Measurements from ENCODE around the gene MARF1.

GRCh38 chr16:15686287-15686686, 43.3 kb upstream of the MARF1 start:
- no peak for TF ChIP-seq CTCF (IDR thresholded peaks at IDR 0.05)
- TF ChIP-seq POLR2A (IDR thresholded peaks at IDR 0.05), result no peak
